Measurements from ENCODE around the gene BPIFA3.

DNA sequence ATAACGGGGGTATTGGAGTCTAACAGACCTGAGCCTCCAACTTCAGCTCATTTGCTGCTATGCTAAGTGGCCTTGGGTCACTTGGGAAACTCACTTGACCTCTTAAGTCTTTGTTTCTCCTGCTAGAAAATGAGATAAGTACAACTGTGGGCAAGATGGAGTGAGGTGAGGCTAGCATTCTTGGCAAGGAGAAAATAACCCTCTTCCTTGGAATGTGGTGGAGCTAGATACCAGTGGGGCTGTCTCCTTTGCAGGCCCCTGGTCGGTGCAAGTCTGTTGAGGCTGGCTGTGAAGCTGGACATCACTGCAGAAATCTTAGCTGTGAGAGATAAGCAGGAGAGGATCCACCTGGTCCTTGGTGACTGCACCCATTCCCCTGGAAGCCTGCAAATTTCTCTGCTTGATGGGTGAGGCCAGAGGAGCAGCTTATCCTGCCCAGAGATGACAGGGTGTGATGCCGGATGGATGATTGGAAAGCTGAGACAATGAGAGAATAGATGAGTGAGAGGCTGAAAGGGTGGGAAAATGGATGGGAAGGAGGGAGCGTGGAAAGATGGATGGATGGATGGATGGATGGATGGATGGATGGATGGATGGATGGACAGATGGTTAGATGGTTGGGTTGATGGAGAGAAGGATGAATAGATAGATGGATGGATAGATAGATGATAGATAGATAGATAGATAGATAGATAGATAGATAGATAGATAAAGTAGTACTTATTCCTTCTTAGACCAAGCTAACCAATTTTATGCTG lies 23.0 kb downstream of the BPIFA3 start:
- TF ChIP-seq, protein P1, sequence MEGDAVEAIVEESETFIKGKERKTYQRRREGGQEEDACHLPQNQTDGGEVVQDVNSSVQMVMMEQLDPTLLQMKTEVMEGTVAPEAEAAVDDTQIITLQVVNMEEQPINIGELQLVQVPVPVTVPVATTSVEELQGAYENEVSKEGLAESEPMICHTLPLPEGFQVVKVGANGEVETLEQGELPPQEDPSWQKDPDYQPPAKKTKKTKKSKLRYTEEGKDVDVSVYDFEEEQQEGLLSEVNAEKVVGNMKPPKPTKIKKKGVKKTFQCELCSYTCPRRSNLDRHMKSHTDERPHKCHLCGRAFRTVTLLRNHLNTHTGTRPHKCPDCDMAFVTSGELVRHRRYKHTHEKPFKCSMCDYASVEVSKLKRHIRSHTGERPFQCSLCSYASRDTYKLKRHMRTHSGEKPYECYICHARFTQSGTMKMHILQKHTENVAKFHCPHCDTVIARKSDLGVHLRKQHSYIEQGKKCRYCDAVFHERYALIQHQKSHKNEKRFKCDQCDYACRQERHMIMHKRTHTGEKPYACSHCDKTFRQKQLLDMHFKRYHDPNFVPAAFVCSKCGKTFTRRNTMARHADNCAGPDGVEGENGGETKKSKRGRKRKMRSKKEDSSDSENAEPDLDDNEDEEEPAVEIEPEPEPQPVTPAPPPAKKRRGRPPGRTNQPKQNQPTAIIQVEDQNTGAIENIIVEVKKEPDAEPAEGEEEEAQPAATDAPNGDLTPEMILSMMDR (IDR thresholded peaks at IDR 0.05): no peak
- no peak for TF ChIP-seq EZH2 (IDR thresholded peaks at IDR 0.05)
- TF ChIP-seq EZH2phosphoT487 (IDR thresholded peaks at IDR 0.05): no peak

All from neural progenitor cell (in vitro differentiated cells).